OCI-LY7 (cell line): ENCODE results near the gene ARID5B. TPM values are rescaled to one million over a fixed set of nuclear protein-coding genes. Genes with fewer than 3 reads are reported as not detected.

ENCODE experiments used
- total RNA-seq, 2 experiments: library from RNA; depleted of rRNA in 1 of 2; stranded (reverse); fragments of >200 nt in 1 of 2; shearing (Covaris generic) in 1 of 2; gene quantifications; 2 replicates each; pipeline ENCODE4 v1.2.3, GENCODE V29; 2014 to 2022

Gene ARID5B
- total RNA-seq, 2 experiments from 2014 or later: 38.0 to 56.7 TPM

Other genes starting within 250 kb of the ARID5B start
- not detected in 2 replicates for gene CABCOCO1, start 238.8 kb upstream of the ARID5B start, total RNA-seq (2014; rRNA removed; shearing (Covaris generic))
- gene CABCOCO1, start 238.8 kb upstream of the ARID5B start, total RNA-seq (2022): not detected in 2 replicates